Stomach smooth muscle (tissue), 2 donors: ENCODE results near the gene DHRSX.

ENCODE experiments used
- H3K27ac ChIP-seq: one replicate; pipeline ENCODE4 v1.7.0; 2013; ENCODE audit warnings: mild to moderate bottlenecking, low read length, inconsistent platforms
- H3K27me3 ChIP-seq, 2 donors: one replicate each; pipeline ENCODE4 v1.7.0; 2013; ENCODE audit warnings: low read length in 2 of 2; ENCODE audit not compliant: insufficient read depth in 2 of 2, control insufficient read depth in 1 of 2
- H3K36me3 ChIP-seq, 2 donors: one replicate each; pipeline ENCODE4 v1.7.0; 2013; ENCODE audit warnings: low read length in 2 of 2; ENCODE audit not compliant: control insufficient read depth in 2 of 2, insufficient read depth in 2 of 2
- H3K4me1 ChIP-seq: one replicate; pipeline ENCODE4 v1.7.0; 2013; ENCODE audit warnings: low read length; ENCODE audit not compliant: control insufficient read depth, insufficient read depth
- H3K4me3 ChIP-seq, 2 donors: one replicate each; pipeline ENCODE4 v1.7.0; 2013; ENCODE audit warnings: low read length in 2 of 2
- H3K9ac ChIP-seq, 2 donors: one replicate each; pipeline ENCODE4 v1.7.0; 2013; ENCODE audit warnings: low read length in 2 of 2, mild to moderate bottlenecking in 1 of 2
- H3K9me3 ChIP-seq, 2 donors: one replicate each; pipeline ENCODE4 v1.7.0; 2013; ENCODE audit warnings: low read length in 2 of 2; ENCODE audit not compliant: control insufficient read depth in 2 of 2
- donor health status: healthy.
- donor health status: Pancreatic carcinoma.

DHRSX gene

DNA sequence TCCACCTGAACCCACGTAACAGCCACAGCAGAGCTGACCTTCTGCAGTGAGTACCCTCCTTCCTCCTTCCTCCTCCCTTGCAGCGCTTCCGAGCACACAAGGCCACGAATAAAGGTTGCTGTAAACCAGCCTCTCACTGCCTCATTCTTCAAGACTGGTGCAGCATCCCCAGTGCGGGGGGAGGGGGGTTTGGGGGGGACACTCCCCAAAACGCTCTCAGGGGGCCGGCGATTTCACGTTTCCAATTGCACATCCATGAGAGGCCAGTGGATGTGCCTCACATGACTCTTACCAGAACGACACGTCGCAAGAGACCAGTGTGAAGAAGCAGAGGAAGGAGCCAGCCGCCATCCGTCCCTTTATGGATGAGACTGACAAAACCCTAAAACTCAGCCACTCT lies 5.2 kb downstream of the DHRSX start:
- Histone ChIP-seq H3K4me3 (no peak overlapping the region), H3K27me3 (no peaks in the 10 kb centered on the region), H3K36me3 (no peaks in the 10 kb centered on the region), H3K9ac (no peak overlapping the region), H3K4me1 (peaks cover 24% of the 10 kb centered on the region), H3K27ac (no peak overlapping the region), H3K9me3 (no peaks in the 10 kb centered on the region)

DNA sequence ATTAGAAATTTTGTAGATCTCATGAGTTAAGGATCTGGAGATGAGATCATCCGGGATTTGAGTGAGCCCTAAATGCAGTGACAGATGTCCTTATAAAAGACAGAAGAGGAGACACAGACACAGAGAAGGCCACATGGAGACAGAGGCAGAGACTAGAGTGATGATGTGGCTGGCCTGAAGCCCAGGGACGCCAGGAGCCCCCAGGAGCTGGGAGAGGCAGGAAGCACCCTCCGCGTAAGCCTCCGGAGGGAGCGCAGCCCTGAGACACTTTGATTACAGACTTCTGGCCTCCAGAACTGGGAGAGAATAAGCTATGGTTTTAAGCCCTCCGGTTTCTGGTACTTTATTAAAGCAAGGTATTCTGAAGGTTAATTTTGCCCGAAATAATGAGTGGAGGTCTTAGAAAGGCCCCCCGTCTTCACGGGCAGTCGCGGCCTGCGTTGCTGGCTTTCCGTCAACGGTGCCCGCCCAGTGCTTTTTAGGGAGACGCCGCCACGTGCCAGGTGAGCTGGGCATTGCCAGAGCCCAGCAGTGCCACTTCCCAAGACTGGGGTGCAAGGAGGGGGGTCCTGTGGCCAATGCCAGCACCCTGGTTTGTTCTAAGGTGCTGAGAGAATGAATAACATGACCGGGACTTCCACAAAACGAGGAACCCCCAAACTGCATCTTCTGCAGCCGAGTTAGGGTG lies 8.1 kb downstream of the DHRSX start:
- Histone ChIP-seq H3K9ac (no peak overlapping the region), H3K36me3 (peaks cover 11 to 19% of the 10 kb centered on the region in 2 donors), H3K4me3 (no peak overlapping the region), H3K9me3 (no peaks in the 10 kb centered on the region), H3K4me1 (no peaks in the 10 kb centered on the region), H3K27me3 (no peaks in the 10 kb centered on the region), H3K27ac (no peak overlapping the region)

DNA sequence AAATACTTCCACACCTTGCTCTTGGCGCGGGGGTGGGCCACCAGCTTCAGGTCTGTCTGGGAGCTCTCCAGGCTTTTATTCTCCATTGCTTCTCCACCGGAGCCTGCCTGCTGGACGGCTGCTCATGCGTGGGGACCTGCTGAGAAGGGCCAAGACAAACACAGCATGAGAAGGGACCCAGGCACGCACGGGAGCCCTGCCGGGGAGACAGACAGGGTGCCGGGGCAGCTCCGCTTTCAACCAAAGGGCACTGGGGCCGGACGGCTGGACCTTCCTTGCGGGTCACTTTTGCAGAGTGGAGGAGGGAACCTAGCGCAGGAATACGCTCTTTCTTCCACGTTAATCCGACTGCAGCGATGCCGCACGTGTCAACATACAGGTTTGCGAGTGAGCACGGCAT lies 10.1 kb downstream of the DHRSX start:
- H3K9me3 ChIP-seq: no peaks in the 10 kb centered on the region
- no peak overlapping the region for H3K4me3 ChIP-seq
- H3K27ac ChIP-seq: no peak overlapping the region
- H3K27me3 ChIP-seq: no peaks in the 10 kb centered on the region
- peaks cover 7% of the 10 kb centered on the region for H3K4me1 ChIP-seq
- H3K9ac ChIP-seq: no peak overlapping the region
- peaks cover 16 to 26% of the 10 kb centered on the region in 2 donors for H3K36me3 ChIP-seq

DNA sequence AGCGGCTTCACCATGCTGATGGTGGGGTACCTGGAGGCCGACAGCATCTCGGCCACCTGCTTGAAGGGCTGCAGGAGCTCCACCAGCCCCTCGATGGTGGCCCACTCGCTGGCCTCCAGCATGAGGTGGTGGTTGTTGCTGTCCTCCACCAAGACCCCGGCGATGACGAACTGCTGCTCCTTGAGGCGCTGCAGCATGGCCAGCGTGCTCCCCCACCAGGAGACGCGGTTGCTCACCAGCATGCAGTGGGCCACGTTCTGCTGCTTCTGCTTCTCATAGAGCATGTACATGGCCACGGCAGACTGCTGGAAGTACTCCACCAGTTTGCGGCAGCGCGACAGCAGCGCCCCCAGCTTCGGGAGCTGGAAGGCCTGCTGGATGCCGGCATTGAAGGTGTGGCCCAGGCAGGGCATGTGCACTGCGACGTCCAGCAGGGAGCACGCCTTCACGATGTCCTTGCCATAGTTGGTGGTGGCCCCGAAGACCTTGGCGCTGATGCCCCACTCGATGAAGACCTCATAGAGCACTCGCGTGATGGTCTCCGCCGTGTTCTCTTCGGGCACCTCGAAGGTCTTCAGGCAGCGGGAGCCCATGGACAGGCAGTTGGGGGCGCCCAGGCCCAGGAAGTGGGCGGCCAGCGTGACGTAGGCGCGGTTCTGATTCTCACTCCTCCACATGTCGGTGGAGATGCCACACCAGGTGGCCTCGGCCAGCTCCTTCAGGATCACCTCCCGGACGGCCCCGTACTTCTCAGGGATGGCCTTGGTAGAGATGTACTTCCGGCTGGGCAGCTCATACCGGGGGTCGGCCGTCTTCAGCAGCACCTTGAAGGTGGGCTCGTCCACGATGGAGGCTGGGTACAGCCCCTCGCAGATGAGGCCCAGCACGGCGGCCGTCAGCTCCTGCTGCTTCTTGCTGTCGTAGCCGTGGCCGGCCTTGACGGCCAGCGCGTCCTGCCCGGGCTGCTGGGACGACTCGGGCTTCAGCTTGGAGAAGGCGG lies 11.0 kb downstream of the DHRSX start:
- Histone ChIP-seq H3K4me3 (no peak overlapping the region), H3K27ac (no peak overlapping the region), H3K4me1 (peaks cover 7% of the 10 kb centered on the region), H3K27me3 (no peaks in the 10 kb centered on the region), H3K36me3 (peaks cover 16 to 26% of the 10 kb centered on the region in 2 donors), H3K9ac (no peak overlapping the region), H3K9me3 (no peaks in the 10 kb centered on the region)

DNA sequence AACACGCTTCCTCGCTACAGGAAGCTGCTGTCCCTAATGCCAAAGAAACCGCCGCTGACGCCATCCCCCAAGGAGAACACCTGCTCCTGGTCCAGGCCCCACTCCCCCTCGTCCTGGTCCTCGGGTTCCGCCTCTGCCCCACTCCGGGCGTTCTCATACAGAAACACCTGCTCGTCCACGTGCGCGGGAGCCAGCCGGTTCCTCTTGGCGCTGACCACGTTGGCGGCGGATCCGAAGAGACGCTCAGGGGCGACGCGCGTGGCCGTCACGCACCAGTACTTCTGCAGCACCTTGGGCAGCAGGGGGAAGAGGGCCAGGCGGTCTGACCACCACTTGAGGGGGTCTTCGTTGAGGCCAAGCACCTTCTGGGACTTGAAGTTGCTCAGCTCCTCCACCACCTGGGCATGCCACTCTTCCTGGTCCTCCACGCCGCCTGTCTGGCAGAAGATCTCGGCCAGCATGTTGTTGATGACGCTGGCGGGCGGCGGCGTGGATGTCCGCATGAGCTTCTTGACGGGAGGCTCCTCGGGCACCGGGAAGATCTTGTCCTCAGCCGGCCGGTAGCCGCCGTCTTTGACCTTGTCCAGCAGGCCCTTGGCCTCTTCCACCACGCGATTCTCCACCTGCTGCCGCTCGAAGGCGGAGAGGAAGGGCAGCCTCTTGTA lies 12.0 kb downstream of the DHRSX start:
- Histone ChIP-seq H3K9me3 (no peaks in the 10 kb centered on the region), H3K4me3 (no peak overlapping the region), H3K27ac (no peak overlapping the region), H3K9ac (no peak overlapping the region), H3K4me1 (peaks cover 7% of the 10 kb centered on the region), H3K36me3 (peaks cover 16 to 26% of the 10 kb centered on the region in 2 donors), H3K27me3 (no peaks in the 10 kb centered on the region)

DNA sequence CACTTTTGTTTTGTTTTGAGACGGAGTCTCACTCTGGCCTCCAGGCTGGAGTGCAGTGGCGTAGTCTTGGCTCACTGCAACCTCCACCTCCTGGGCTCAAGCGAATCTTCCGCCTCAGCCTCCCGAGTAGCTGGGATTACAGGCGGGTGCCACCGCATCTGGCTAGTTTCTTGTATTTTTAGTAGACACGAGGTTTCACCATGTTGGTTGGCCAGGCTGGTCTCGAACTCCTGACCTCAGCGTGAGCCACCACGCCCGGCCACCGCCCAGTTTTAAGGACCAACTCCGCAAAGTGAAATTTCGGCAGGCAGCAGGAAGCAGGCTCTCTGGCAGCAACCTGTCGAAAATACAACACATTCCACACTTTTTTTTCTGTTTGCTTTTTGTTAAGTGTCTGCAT lies 13.4 kb downstream of the DHRSX start:
- H3K9me3 ChIP-seq: no peaks in the 10 kb centered on the region
- H3K4me3 ChIP-seq: no peak overlapping the region
- peaks cover 16 to 26% of the 10 kb centered on the region in 2 donors for H3K36me3 ChIP-seq
- no peaks in the 10 kb centered on the region for H3K27me3 ChIP-seq
- H3K9ac ChIP-seq: no peak overlapping the region
- peaks cover 7% of the 10 kb centered on the region for H3K4me1 ChIP-seq
- no peak overlapping the region for H3K27ac ChIP-seq

DNA sequence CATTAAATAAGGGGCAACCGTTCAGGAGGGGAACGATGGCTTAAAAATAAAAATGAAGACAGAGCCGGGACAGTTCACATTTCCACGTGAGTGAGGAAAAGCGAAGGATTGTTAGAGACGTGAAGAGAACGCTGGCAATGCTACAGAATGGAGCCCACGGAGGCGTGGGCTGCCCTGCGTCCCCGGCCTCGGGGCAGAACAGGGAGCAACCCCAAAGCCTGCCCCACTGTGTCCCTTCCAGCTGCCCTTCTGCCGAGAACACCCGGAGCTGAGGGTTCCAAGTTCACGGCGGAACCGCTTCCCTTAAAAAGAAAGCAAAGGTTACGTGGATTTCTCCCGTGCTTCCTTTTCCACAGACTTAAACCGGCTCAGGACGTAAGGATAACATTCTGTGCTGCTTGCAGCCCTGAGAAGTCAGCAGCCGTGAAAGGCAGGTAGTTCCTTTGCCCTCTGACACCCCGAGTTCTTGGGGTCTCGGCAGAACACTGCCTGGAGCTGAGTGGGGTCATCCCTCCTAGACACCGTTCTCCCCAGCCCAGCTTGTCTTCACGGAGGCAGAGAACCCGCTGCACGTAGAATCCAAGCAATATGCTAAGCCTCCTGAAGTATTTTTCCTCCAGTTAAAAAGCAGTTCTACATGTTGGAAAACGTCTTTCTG lies 14.2 kb downstream of the DHRSX start:
- Histone ChIP-seq H3K36me3 (peaks cover 16 to 26% of the 10 kb centered on the region in 2 donors), H3K9me3 (no peaks in the 10 kb centered on the region), H3K9ac (no peak overlapping the region), H3K4me1 (peaks cover 7% of the 10 kb centered on the region), H3K27me3 (no peaks in the 10 kb centered on the region), H3K27ac (no peak overlapping the region), H3K4me3 (no peak overlapping the region)

DNA sequence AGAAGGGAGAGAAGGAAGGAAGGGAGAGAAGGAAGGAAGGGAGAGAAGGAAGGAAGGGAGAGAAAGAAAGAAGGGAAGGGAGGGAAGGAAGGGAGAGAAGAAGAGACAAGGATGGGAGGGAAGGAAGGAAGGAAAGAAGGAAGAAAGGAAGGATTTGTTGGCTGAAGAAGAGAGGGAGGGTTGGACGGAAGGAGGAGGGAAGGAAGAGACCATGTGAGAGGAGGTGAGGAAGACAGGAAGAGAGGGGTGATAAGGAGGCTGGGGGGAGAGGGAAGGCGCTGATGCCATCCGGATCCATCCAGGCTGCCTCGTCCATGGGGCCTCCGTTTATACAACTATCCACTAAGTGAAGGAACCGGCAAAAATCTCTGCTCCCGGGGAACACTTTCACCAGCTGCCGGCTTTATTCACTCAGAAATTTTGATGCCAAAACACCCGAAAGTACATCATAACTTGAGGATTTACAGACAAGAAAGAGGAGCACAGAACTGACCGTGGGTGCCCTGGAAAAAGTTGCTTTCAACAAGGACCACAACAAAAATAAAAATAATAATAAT lies 14.9 kb downstream of the DHRSX start:
- H3K27ac ChIP-seq: no peak overlapping the region
- H3K4me1 ChIP-seq: peaks cover 7% of the 10 kb centered on the region
- H3K4me3 ChIP-seq: no peak overlapping the region
- no peaks in the 10 kb centered on the region for H3K27me3 ChIP-seq
- H3K9me3 ChIP-seq: no peaks in the 10 kb centered on the region
- H3K9ac ChIP-seq: no peak overlapping the region
- peaks cover 16 to 26% of the 10 kb centered on the region in 2 donors for H3K36me3 ChIP-seq

DNA sequence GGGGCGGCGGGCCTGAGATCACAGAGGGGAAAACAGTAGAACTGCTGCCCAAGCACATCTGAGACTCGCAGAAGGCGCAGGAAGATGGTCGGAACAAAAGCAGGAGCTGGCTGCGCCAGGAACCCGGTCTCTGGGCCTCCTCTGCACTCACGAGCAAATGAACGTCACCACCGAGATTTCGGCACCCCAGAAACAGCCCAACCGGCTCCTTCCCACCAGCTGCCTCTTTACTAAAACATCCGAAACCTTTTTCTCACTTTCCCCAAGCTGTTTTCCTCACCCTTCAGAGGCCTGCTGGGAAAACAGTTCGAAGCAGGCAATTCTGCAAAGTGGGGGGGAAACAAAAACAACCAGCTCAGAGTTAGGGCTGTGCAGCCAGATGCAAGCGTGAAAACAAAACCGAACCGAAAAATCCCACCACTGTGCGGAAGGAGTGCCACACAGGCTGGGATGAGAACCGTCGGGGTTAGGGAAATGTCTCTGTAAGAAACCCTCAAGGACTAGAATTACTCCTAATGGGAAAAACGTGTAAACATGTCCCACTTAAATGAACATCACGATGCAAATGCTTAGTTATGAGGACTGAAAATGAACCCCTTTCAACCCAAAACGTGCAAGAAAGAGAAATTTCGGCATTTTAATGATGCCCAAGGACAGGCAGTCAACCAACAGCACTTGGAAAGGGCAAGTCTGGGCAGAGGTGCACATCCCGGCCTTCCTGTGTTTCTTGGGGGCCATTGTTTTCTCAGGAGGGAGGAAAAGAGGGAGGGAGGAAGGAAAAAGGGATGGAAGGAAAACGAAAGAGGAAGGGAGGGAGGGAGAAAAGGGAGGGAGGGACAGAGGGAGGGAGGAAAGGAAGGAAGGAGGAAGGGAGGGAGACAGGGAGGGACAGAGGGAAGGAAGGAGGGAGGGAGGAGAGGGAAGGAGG lies 15.8 kb downstream of the DHRSX start:
- Histone ChIP-seq H3K27ac (peak overlapping the region; percentile 26), H3K9ac (peak overlapping the region; percentile 5 to 13), H3K27me3 (no peaks in the 10 kb centered on the region), H3K9me3 (no peaks in the 10 kb centered on the region), H3K4me3 (peak overlapping the region; percentile 28 to 65), H3K4me1 (peaks cover 7% of the 10 kb centered on the region), H3K36me3 (peaks cover 16 to 22% of the 10 kb centered on the region in 2 donors)
